ENCODE measurements around the gene ALG14.

DNA sequence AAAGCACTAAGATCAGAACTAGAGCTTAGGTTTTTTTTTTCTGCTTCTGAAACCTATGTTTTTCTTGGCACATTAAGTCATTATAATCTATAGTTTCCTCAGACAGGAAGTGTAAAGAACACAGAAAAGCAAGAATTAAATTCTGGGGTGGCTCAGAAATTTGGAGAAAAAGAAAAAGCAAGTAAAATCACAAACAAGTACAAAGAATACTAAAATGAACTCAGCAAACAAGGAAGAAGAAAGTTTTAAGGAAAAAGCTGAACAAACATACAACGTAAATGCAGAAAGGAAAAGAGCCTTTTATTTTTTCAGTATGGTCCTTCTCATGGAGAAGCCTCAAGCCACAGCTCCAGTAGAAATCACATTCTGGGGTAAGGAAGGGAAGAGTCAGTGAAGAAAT is 137.3 kb downstream of the ALG14 start:
- TF ChIP-seq, protein P1, sequence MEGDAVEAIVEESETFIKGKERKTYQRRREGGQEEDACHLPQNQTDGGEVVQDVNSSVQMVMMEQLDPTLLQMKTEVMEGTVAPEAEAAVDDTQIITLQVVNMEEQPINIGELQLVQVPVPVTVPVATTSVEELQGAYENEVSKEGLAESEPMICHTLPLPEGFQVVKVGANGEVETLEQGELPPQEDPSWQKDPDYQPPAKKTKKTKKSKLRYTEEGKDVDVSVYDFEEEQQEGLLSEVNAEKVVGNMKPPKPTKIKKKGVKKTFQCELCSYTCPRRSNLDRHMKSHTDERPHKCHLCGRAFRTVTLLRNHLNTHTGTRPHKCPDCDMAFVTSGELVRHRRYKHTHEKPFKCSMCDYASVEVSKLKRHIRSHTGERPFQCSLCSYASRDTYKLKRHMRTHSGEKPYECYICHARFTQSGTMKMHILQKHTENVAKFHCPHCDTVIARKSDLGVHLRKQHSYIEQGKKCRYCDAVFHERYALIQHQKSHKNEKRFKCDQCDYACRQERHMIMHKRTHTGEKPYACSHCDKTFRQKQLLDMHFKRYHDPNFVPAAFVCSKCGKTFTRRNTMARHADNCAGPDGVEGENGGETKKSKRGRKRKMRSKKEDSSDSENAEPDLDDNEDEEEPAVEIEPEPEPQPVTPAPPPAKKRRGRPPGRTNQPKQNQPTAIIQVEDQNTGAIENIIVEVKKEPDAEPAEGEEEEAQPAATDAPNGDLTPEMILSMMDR (IDR thresholded peaks at IDR 0.05; ENCODE audit: low read depth, low read length), result no peak
- TF ChIP-seq POLR2A (IDR thresholded peaks at IDR 0.05; ENCODE audit: extremely low read depth, insufficient read length) (no peak), MYC (IDR thresholded peaks at IDR 0.05; ENCODE audit: low read depth, low read length) (no peak)

All from NB4 (cell line).